GM19238 (cell line): Measurements from ENCODE around the gene TRIM33.
A peak's percentile ranks its signal among the peaks of the same experiment; 100 is the strongest.

ENCODE experiments used
- DNase-seq: peaks from one replicate; pipeline ENCODE4 v3.0.0; 2011; ENCODE audit warnings: low spot score; ENCODE audit not compliant: insufficient read length

The TRIM33 gene

DNA sequence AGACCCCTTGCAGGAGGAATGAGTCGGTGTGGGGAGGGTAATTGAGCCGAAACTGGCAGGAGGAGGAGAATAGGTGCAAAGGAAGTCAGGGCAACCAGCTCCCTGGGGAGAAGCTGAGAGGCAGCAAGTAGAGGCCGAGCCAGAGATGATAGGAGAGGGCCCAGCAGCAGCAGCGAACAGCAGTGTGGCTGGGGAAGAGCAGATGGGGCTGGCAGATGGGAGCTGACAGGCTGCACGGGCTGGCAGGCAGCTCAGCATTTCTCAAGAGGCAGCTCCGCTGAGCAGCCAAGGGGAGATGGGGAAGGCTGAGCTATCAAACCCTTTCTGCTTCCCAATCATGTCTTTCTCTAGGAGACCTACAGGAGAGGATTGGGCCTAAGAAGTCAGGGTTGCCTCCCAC, 158.2 kb downstream of the TRIM33 start:
- no peak for DNase-seq

- DNase-seq = no peak
Observed at GRCh38 chr1:114350731-114351445, 160.1 kb downstream of the TRIM33 start.

DNA sequence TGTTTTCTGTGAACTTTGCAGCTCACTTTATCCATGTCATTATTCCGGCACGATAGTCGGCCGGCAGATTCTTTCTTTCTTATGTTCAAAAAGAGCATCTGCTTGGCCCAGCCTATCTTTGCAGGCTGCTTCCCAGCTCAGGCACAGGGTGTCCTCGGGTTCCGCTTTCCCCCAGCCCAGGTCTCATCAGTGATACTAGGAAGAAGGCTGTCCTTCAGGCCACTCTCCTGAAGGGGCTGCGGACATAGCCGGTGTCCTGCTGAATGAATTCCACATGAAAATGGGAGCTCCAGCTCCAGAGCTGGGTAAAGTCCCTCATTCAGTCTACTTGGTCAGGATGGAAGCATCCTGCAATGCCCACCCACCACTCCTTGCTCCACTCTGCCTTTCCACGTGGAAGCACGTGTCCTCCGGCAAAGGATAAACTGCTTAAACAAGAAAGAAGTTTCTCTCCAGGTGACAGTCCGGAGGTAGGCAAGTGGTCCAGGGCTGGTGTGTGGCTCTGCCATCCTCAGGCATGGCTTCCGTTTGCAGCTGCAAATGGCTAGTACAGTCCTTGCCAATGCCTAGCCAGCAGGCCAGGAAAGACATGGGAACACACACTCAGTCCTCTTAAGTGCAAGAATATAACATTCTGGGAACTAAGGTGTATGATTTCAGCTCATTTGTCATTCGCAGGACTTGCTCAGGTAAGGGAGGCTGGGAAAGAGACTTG, 161.0 kb downstream of the TRIM33 start:
- DNase-seq = no peak

- no peak for DNase-seq
Observed at GRCh38 chr1:114347431-114348209, 163.4 kb downstream of the TRIM33 start.

DNA sequence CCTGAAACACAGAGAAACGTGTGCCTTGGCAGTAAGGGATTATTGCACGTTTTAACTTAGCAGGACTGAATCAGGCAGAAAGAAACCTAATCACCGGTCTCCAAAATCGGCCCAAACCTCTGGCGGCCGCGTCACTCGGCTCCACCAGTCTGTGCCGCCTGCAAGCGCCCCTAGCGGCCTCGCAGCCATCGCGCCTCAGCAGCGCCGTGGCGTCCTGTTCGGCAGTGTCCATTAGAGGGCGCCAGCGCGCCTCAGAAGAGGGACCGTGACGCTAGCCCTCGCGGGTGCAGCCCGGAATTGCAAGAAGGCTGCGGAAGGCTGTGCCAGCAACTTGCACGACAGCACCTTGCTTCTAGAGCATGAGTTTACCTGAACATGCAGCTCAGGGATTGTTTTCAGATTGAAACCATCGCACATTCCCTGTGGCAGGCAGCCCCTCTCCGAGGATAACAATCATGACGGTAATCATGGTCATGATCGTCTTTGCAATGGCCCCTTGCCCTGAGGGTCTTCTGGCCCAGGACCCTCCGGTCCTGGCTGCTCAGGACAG, 164.4 kb downstream of the TRIM33 start:
- DNase-seq = peak; percentile 88

- DNase-seq = no peak
Observed at GRCh38 chr1:114345930-114346479, 165.0 kb downstream of the TRIM33 start.

DNA sequence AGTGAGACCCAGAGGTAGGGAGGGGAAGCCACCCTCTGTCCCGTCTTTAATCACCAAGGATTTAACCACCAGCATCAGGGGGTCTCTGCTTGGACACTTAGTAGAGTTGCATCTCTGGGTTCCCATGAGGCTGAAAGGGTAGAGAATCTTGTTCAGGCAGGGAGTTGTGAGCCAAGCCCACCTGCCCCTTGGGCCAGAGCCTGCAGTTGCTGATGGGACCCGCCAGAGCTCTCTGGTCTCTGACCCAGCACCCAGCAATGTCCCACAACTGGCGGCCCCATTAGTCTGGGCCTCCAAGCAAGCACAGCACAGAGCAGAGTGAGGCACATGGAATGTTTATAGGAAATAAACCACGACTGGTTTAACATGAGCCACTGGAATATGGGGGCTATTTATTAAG, 166.3 kb downstream of the TRIM33 start:
- DNase-seq = no peak
